Measurements from ENCODE around the gene NPR1.

The NPR1 gene

DNA sequence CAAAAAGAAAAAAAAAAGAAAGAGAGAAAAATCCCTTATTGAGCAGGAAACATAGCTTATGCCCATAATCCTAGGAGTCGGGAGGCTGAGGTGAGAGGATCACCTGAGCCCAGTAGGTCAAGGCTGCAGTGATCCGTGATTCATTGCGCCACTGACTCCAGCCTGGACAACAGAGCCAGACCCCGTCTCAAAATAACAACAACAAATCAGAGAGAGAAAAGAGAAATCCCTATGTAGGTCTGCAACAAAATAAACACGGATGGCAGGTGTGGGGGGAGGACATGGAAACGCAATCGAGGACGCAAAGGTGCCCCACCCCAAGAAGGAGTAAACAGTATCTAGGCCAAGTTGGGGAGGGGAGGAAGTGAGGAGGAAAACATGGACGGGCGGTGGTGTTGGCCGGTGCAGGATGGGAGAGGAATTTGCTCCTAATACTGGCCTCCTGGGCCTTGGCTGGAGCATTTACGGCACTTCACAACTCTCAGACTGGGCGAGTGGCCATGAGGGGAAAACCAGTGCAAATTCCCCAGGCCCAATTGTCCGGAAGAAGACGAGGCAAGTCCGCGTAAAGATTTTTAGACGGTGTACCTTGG, 45.2 kb upstream of the NPR1 start:
- Mint-ChIP-seq H3K36me3 (ENCODE audit: low read depth) (peaks cover 38% of the 10 kb centered on the region), H3K27ac (peak overlapping the region; percentile 99 to 100 (median 100)), H3K4me3 (peak overlapping the region; percentile 94 to 100 (median 98)), H3K4me1 (peaks cover 66% of the 10 kb centered on the region), H3K27me3 (ENCODE audit: low read depth) (no peaks in the 10 kb centered on the region), H3K9me3 (no peaks in the 10 kb centered on the region)
- TF ChIP-seq, protein P1, sequence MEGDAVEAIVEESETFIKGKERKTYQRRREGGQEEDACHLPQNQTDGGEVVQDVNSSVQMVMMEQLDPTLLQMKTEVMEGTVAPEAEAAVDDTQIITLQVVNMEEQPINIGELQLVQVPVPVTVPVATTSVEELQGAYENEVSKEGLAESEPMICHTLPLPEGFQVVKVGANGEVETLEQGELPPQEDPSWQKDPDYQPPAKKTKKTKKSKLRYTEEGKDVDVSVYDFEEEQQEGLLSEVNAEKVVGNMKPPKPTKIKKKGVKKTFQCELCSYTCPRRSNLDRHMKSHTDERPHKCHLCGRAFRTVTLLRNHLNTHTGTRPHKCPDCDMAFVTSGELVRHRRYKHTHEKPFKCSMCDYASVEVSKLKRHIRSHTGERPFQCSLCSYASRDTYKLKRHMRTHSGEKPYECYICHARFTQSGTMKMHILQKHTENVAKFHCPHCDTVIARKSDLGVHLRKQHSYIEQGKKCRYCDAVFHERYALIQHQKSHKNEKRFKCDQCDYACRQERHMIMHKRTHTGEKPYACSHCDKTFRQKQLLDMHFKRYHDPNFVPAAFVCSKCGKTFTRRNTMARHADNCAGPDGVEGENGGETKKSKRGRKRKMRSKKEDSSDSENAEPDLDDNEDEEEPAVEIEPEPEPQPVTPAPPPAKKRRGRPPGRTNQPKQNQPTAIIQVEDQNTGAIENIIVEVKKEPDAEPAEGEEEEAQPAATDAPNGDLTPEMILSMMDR (IDR thresholded peaks at IDR 0.05; ENCODE audit: unreplicated experiment in 3 of 3), result no peak

DNA sequence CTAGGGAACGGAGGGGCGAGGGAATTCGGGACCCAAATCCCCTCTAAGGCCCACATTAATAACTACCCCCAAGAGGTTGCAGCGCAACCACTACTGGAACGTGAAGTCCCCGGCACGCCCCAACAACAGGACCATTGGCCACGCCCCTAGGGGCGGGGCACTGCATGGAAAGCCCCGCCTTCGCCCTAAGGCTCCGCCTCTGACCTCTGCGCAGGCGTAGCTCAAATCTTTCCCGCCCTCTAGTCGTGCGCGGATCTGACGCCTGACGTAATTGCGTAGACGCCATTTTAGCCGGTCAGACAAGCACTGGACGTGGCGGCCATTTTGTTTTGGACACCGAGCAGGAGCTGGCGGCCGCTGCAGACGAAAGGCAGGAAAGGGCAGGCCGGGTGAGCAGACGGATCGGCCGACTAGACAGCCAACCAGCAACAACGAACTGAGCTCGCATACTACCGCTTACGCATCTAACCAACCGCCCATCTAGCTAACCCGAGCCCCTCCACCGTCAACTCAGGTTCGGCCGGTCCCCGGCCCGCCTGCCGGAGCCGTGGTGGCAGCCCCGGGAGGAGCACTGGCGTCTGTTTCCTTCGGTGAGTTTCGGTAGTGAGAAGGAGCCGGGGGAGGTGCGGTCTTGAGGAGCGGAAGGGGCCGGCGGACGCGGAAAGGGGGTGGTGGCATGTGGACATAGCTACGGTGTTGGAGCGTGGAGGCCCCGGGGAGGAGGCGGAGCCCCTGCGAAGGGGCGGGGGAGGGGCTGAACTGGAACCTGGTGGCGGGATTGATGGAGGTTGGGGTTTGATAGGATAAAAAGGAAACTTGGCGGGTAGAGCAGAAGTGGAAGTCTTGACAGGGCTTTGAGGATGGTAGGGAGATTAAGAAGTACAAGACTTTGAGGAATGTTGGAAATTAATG, 44.5 kb upstream of the NPR1 start, which contains the start of gene CHTOP:
TSS of gene CHTOP (plus strand) at position 313 of the 912 bp plus-strand sequence. CDS start 2,523 bp downstream, outside the sequence.
- peaks cover 45% of the 10 kb centered on the region for H3K36me3 Mint-ChIP-seq (ENCODE audit: low read depth)
- peaks cover 62% of the 10 kb centered on the region for H3K4me1 Mint-ChIP-seq
- H3K9me3 Mint-ChIP-seq, result no peaks in the 10 kb centered on the region
- H3K27ac Mint-ChIP-seq, result peak within 1 kb of the TSS; percentile 99 to 100 (median 100)
- peak within 1 kb of the TSS; percentile 94 to 100 (median 98) for H3K4me3 Mint-ChIP-seq
- TF ChIP-seq, protein P1 (IDR thresholded peaks at IDR 0.05; ENCODE audit: unreplicated experiment in 3 of 3), result no peak
- H3K27me3 Mint-ChIP-seq (ENCODE audit: low read depth), result no peaks in the 10 kb centered on the region

DNA sequence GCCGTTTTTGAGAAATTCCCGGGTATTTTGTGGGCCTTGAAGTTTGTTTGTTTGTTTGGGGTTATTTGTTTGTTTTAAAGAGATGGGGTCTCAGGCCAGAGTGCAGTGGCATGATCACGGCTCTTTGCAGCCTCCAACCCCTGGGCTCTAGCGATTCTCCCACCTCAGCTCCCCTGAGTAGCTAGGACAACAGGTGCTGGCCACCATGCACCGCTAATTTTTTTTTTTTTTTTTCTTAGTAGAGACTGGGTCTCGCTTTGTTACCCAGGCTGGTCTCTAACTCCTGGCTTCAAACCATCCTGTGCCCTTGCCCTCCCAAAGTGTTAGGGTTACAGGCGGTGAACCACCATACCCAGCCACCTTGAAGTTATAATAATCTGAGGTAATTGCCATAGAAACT, 42.6 kb upstream of the NPR1 start:
- Mint-ChIP-seq H3K4me1 (peaks cover 44% of the 10 kb centered on the region), H3K27ac (peak overlapping the region; percentile 25 to 63 (median 62)), H3K36me3 (ENCODE audit: low read depth) (peaks cover 54% of the 10 kb centered on the region), H3K27me3 (ENCODE audit: low read depth) (no peaks in the 10 kb centered on the region), H3K9me3 (no peaks in the 10 kb centered on the region), H3K4me3 (peak overlapping the region; percentile 59 to 85 (median 80))
- TF ChIP-seq, protein P1 (IDR thresholded peaks at IDR 0.05; ENCODE audit: unreplicated experiment in 3 of 3), result no peak

DNA sequence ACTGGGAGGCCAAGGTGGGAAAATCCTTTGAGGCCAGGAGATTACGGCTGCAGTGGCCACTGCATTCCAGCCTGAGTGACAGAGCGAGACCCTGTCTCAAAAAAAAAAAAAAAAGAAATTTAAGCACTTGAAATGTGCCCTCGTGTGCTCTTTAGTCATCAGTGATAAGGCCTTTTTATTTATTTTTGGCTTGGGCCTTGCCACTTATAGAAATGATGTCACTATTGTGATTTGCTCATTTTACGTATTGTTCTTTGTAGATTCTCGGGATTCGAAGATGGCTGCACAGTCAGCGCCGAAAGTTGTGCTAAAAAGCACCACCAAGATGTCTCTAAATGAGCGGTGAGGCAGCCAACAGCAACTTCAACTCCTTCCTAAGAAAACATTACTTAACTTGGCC, 42.2 kb upstream of the NPR1 start:
- H3K36me3 Mint-ChIP-seq (ENCODE audit: low read depth), result peaks cover 59% of the 10 kb centered on the region
- no peaks in the 10 kb centered on the region for H3K27me3 Mint-ChIP-seq (ENCODE audit: low read depth)
- TF ChIP-seq, protein P1 (IDR thresholded peaks at IDR 0.05; ENCODE audit: unreplicated experiment in 3 of 3), result no peak
- peak overlapping the region; percentile 59 to 85 (median 80) for H3K4me3 Mint-ChIP-seq
- no peaks in the 10 kb centered on the region for H3K9me3 Mint-ChIP-seq
- H3K27ac Mint-ChIP-seq, result peak overlapping the region; percentile 46 to 88 (median 62)
- peaks cover 42% of the 10 kb centered on the region for H3K4me1 Mint-ChIP-seq

DNA sequence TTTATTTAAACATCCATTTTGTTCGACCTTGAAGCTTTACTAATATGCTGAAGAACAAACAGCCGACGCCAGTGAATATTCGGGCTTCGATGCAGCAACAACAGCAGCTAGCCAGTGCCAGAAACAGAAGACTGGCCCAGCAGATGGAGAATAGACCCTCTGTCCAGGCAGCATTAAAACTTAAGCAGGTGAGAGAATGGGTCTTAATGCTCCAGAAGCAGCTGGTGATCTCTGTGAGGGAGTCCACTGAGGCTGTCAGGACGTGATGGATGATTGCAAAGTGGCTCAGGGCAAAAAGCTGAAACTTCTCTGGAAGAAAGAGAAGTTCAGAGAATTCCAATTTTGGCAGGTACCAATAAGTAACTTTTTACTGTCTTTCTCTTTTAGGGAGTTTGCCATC, 40.2 kb upstream of the NPR1 start:
- no peak overlapping the region for H3K4me3 Mint-ChIP-seq
- TF ChIP-seq, protein P1 (IDR thresholded peaks at IDR 0.05; ENCODE audit: unreplicated experiment in 3 of 3), result no peak
- peaks cover 72% of the 10 kb centered on the region for H3K36me3 Mint-ChIP-seq (ENCODE audit: low read depth)
- H3K9me3 Mint-ChIP-seq, result no peaks in the 10 kb centered on the region
- peaks cover 38% of the 10 kb centered on the region for H3K4me1 Mint-ChIP-seq
- no peaks in the 10 kb centered on the region for H3K27me3 Mint-ChIP-seq (ENCODE audit: low read depth)
- peak overlapping the region in 1 of 3 experiments; percentile 23 for H3K27ac Mint-ChIP-seq
